DND-41 (cell line): ENCODE results near the gene ZDHHC12.

Source experiments
- EZH2 ChIP-seq: IDR thresholded peaks from 3 replicates; pipeline ENCODE4 v1.6.1; 2012; ENCODE audit warnings: borderline replicate concordance, low read depth, mild to moderate bottlenecking, moderate library complexity, low read length, inconsistent platforms; ENCODE audit not compliant: severe bottlenecking
- TF ChIP-seq, protein P1 (sequence below): IDR thresholded peaks from 2 replicates; pipeline ENCODE4 v1.5.1; 2012; ENCODE audit warnings: borderline replicate concordance, low read length, moderate library complexity, mild to moderate bottlenecking; ENCODE audit not compliant: poor library complexity, severe bottlenecking; ENCODE audit errors: extremely low read depth

DNA sequence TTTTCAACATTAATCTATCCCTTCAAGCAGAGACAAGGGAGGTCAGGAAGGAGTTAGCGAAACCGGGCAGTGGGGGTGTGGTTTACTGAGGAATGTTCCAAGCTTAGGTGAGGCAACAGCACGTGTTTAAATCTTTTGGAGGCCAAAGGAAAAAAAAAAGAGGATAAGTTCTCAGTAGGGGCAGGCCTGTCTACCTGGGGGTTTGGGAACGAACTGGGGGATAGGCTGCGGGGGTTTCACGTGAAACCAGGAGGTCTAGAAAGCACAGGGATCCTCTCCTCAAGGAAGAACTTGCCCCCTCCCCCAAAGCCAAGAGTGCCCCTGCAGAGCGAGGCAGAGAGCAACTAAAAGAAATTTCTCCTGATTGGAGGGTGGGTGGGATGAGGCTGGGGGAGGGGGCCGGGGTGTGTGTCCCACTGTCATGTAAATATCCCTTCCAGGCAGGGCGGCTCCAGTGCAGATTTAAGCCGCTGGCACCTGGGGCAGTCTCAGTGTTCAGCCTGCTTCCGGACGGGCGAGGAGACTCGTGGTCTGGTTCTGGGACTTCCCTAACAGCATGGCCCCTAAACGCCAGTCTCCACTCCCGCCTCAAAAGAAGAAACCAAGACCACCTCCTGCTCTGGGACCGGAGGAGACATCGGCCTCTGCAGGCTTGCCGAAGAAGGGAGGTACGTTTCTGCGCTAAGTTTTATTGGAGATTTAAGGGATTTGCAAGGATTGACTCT, 40.4 kb downstream of the ZDHHC12 start:
- TF ChIP-seq, protein P1, sequence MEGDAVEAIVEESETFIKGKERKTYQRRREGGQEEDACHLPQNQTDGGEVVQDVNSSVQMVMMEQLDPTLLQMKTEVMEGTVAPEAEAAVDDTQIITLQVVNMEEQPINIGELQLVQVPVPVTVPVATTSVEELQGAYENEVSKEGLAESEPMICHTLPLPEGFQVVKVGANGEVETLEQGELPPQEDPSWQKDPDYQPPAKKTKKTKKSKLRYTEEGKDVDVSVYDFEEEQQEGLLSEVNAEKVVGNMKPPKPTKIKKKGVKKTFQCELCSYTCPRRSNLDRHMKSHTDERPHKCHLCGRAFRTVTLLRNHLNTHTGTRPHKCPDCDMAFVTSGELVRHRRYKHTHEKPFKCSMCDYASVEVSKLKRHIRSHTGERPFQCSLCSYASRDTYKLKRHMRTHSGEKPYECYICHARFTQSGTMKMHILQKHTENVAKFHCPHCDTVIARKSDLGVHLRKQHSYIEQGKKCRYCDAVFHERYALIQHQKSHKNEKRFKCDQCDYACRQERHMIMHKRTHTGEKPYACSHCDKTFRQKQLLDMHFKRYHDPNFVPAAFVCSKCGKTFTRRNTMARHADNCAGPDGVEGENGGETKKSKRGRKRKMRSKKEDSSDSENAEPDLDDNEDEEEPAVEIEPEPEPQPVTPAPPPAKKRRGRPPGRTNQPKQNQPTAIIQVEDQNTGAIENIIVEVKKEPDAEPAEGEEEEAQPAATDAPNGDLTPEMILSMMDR = no peak
- no peak for TF ChIP-seq EZH2
